GOT3 (cell line): ENCODE results near the gene S100A1.
"Not testable (repeated sequence)": the region's sequence is repeated elsewhere in the genome, so short reads cannot be mapped to it uniquely, and the experiment has no call there.

Experiments
- DNase-seq: peaks from one replicate; lab custom pipeline; 2025; ENCODE audit warnings: mixed read lengths; lab: John Stamatoyannopoulos, UW

S100A1 gene

GRCh38 chr1:153627715-153628626 lies at the start of gene S100A1:
Gene S100A1 (plus strand): TSS chr1:153628434. CDS start chr1:153630522, 2,088 bp downstream.
- DNase-seq = no peak

DNA sequence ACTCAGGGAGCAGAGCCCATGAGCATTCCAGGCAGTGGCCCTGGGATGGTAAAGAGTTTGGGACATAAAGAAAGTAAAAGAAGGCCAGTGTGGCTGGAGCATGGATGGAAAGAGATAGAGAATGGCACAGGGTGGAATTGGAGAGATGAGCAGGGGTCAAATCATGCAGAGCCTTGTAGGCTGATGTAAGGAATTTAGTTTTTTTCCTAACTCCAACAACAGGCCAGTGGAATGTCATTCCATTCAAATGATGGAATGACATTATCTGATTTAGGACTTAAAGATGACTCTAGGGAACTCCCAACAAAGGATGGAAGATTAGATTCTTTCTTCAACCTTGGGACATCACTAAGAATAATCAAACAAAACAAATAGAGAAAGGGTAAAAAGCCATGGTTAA lies 49.7 kb upstream of the S100A1 start:
- no peak for DNase-seq

DNA sequence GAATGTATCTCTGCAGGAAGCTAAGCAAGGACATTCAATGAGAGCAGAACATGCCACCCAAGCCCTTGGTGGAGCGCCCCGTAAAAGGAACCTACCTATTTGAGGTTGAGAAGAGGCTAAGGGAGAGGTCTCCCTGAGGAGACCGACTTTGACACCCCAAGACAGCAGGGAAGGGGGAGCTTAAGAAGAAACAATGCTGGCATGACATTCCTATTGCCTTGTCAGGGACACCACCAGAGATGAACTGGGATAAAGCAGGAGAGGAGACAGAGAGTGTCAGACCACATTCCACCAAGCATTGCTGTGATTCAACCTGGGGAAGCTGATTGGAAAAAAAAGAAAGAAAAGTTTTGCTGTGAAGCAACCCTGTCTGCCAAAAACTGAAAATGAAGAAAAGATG lies 49.3 kb upstream of the S100A1 start:
- no peak for DNase-seq

GRCh38 chr1:153582836-153583235 lies 45.4 kb upstream of the S100A1 start:
- DNase-seq = not testable (repeated sequence)

DNA sequence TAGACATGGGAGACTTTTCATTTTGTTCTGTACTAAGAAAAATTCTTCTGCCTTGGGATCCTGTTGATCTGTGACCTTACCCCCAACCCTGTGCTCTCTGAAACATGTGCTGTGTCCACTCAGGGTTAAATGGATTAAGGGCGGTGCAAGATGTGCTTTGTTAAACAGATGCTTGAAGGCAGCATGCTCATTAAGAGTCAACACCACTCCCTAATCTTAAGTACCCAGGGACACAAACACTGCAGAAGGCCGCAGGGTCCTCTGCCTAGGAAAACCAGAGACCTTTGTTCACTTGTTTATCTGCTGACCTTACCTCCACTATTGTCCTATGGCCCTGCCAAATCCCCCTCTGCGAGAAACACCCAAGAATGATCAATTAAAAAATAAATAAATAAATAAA lies 44.7 kb upstream of the S100A1 start:
- DNase-seq = not testable (repeated sequence)

GRCh38 chr1:153583976-153584375 lies 44.3 kb upstream of the S100A1 start:
- DNase-seq = no peak

GRCh38 chr1:153585006-153585405 lies 43.2 kb upstream of the S100A1 start:
- DNase-seq = no peak

- DNase-seq = no peak
These were observed 41.9 kb upstream of the S100A1 start for GRCh38 chr1:153586347-153586746.

DNA sequence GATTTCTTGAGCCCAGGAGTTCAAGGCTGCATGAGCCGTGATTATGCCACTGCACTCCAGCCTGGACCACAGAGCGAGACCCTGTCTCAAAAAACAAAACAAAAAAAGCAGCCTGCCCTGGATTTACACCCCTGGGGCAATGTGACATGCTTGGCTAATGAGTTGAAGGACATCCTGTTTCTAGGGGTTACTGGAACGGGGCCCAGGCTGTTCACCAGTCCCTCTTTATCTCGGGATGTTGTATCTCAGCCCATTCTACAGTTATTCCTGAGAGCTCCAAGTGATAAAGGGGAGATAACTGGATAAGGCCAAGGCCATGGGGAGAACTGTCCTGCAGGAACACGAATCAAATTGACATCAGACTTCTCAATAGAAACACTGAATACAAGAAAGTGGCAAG lies 40.9 kb upstream of the S100A1 start:
- no peak for DNase-seq

GRCh38 chr1:153588033-153588432 lies 40.2 kb upstream of the S100A1 start:
- DNase-seq = not testable (repeated sequence)

DNA sequence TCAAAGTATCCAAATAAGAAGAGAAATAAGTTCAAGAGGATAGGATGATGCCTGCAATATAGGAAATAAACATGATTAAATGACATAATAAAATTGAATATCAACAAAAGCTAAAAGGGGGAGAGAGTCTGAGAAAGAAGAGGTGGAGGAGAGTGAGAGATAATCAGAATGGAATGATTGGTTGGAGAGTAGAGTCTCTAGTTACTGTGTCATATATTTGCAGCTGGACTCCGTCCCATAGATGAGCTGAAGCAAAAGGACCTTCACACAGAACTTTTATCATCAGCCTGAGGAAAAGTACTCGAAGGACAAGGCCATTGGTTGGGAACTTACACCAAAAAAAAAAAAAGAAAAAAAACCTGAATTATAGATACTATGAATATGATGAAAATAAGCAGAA lies 39.8 kb upstream of the S100A1 start:
- no peak for DNase-seq

DNA sequence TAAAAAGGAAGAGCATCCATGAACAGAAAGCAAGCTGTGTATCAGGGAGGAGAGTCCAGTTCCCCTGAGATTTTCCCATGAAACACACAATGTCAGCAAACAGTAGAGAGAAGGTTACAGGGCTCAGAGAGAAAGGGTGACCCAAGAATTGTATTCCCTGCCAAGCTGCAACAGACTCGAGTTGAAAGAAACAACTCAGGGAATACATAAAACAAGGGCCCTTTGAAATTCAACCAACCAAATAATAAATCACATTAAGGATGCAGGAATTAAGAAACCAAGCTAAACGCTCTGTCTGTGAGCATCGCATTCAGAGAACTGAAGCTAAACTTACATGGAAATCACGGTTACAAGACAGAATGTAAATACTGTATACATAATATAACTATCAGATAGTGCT lies 35.5 kb upstream of the S100A1 start:
- no peak for DNase-seq

DNA sequence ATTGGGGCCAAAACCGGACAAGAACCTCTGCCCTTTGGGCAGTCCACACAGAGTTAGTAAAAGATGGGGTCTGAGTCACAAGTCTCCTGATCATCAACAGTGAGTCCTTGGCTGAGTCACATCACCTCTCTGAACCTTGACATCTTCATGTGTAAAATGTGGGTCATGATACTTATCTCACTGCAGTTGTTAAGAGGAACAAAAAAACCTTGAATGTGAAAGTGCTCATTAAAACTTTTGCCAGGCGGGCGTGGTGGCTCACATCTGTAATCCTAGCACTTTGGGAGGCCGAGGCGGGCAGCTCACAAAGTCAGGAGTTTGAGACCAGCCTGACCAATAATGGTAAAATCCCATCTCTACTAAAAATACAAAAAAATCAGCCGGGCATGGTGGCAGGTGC lies 31.0 kb upstream of the S100A1 start:
- no peak for DNase-seq

- DNase-seq = no peak
These were observed 29.7 kb upstream of the S100A1 start for GRCh38 chr1:153598309-153599172.

DNA sequence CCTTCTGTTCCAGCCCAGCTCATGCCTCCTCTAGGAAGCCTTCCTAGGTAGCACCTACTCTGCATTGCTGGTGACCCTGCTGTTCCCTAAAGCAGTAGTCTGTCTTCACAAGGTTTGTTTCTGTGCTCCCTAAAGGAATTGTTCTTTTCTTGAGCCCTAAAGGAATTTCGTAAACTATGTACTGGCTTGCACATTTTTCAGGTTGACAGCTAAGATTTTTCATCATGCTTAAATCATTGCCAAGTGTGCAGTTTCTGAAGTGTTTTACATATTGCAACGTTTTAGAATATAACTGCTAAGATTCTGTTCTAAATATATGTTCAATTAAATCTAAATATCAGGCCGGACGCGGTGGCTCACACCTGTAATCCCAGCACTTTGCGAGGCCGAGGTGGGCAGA lies 28.4 kb upstream of the S100A1 start:
- no peak for DNase-seq

- DNase-seq = no peak
These were observed 25.5 kb upstream of the S100A1 start for GRCh38 chr1:153602749-153603148.

DNA sequence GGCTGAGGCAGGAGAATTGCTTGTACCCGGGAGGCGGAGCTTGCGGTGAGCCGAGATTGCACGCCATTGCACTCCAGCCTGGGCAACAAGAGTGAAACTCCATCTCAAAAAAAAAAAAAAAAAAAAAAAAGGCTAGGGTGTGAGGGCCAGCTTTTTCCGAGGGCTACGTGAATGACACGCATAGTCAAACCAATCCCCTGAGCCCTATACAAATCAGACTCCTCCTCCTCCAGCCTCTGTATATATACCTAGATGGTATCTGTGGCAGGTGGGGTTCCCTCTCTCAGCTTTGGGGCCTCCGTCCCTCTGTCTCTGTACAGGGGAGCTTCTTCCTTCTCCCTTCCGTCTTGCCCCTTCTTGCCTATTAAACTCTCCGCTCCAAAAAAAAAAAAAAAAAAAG lies 22.0 kb upstream of the S100A1 start:
- no peak for DNase-seq

- DNase-seq = no peak
These were observed 20.9 kb upstream of the S100A1 start for GRCh38 chr1:153607381-153607780.

- no peak for DNase-seq
These were observed 20.0 kb upstream of the S100A1 start for GRCh38 chr1:153608089-153608682.

DNA sequence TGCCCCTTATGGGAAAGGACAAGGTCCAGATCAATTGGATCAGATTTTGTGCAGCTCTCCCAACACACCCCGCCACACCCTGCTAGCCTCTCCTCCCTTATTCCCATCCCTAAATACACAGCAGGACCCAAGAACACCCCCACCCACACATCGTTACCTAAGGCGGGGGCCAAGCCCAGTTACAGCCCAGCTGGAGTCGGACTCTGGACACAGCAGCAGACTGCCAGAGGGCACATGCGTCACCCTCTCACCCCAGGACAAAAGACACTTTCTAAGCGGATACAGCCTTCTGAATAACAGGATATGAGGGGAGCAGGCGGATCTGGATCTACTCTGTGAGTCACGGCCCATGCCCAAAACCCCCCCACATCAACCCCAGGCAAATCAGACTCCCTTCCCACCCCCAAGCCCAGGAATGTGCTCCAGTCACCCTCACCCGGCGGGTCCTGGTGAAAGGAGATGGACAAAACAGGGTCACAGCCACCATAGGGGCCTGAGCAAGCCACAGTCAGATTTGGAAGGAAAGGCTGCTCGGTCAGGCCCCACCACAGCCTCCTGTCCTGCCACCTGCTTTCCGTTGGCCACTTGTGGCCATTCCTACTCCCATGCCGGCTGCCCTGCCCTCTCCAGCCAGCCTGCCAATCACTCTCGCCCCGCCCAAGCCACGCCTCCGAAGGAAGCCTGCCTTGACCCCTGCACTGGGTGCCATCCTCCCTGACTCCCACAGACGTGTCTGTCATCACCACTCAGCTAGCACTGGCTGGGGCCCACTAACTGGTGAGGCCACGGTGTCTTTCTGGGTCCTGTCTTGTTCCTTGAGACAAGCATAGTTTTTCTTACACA lies 19.3 kb upstream of the S100A1 start:
- DNase-seq = no peak

- DNase-seq = no peak
These were observed 18.7 kb upstream of the S100A1 start for GRCh38 chr1:153609585-153609907.

DNA sequence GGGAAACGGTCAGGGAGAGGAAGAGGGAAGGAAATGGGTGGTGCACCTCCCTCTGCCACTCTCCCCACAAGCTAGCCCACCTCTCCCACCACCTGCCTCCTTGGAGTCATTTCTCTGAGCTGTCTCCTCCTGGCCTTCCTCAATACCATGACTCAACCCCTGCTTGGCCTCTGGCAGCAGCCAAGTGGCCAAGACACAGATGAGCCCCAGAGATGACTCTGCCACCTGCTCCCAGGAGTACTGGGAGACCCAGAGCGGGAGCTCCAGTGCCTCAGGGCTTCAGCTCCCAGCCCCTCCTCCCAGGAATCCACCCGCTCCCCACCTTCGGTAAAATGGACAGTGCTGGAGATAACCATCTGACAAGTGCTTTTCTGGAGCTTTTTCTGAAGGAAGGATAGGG lies 17.9 kb upstream of the S100A1 start:
- no peak for DNase-seq
